GM18508 (cell line): Measurements from ENCODE around the gene LANCL2.
"Not testable (repeated sequence)": the region's sequence is repeated elsewhere in the genome, so short reads cannot be mapped to it uniquely, and the experiment has no call there.

Source experiments
- ATAC-seq: cut with Tn5 transposase; IDR thresholded peaks from one replicate; pipeline ENCODE4 v1.9.1; 2021; ENCODE audit warnings: moderate number of reproducible peaks; ENCODE audit not compliant: insufficient read depth, unreplicated experiment

Gene LANCL2, protein sequence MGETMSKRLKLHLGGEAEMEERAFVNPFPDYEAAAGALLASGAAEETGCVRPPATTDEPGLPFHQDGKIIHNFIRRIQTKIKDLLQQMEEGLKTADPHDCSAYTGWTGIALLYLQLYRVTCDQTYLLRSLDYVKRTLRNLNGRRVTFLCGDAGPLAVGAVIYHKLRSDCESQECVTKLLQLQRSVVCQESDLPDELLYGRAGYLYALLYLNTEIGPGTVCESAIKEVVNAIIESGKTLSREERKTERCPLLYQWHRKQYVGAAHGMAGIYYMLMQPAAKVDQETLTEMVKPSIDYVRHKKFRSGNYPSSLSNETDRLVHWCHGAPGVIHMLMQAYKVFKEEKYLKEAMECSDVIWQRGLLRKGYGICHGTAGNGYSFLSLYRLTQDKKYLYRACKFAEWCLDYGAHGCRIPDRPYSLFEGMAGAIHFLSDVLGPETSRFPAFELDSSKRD

GRCh38 chr7:55365205-55365674, at the start of gene LANCL2:
Gene LANCL2 (plus strand): TSS chr7:55365337. CDS start chr7:55366026, 689 bp downstream.
- ATAC-seq: peak; percentile 23

DNA sequence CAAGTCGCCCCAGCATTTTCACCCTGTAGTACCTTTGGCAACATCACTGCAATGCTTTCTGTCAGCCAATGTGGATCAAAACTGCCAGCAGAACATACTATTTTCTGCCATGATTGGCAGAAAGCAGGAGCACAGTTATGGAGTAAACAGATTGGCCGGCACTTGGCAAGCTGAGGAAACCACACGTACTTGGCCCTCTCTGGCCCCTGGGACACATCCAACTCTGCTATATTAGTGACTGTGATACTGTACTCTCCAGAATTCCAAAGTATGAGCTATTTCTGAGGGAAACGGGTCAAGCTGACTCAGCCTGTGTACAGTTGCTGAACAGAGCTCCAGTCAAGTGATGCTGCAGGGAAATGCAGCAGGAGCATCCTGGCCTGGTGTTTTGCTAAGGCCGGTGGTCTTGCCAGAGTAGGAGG, 39.8 kb upstream of the LANCL2 start:
- no peak for ATAC-seq

DNA sequence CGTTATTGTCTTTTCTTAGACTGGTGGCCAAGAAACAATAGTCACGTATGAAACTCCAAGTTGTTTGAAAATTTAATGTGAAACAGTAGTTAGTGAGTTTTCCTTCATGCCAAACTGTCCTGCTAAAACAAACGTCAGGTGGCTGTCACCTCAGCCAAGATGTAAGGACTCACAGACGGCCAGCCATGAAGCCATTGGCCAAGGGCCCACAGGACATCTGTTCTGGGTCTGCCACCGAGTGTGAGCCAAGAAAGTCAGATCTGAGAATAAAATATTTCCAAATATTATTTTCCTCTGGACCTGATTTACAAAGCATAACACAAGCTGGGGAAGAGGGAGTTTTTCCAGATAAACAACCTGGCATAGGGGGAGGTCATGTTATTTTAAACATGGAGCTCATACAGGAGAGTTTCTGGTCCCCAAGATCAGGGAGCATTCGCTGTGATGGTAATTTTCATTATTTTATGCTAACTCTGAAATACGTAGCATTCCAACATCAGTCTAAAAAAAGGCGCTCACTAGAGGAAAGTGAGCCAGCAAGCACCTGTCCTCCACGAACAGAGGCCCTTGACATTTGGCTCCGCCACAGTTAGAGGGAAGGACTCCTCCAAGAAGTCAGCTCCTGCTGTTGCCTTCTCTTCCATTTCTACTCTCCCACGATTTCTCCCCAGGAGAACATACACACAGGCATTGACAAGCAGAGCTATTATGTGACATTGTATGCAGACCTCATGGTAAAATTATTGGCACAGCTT, 38.9 kb upstream of the LANCL2 start:
- ATAC-seq: no peak

DNA sequence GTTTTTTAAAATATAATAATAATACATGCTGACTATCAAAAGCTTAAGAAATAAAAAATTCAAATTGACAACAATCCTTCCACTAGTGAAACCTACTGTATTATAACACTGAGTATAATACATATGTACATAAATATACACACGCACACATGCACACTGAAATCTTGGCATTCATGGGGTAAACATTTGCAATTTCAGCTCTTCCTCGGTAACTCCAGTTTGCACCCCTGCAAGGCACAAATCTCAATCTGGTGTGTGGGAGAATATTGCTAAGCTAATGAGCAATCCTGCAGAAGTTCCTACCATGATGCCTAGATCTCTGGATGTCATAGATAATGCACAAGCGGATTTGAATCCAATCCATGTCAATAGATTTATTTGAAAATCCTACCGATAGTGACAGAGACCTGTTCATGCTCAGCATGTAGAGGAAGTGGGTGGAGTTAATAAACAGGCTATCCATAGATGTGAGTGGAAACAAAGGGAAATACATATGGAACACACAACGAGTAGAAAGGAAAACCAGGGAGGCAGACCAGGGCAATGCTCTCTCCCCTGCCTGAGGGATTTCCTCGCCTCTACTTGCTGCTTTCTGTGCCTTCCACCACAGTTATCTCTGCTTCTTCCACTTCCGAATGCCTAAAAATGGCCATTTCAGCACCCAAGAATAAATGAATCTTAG, 38.1 kb upstream of the LANCL2 start:
- ATAC-seq: no peak

DNA sequence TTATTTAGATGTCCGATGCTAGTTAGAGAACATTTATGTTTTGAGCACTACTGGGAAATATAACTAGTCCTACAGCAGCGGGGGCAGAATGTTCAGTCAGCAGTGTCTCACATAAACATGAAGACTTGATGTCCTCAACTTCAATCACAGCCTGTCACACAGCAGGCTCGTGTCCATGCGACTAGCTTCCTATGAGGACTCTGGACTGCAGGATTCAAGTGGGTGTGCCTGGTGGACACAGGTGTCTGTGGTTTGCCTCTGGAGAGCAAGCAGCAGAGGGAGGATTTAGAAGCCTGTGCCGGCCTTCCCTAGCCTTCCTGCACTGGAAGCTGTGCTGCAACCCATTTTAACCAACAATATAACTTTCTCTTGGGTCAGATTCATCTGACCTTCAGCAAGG, 30.0 kb upstream of the LANCL2 start:
- no peak for ATAC-seq

GRCh38 chr7:55335786-55336185, 29.4 kb upstream of the LANCL2 start:
- ATAC-seq: no peak

- ATAC-seq: no peak
Observed at GRCh38 chr7:55336540-55336939, 28.6 kb upstream of the LANCL2 start.

DNA sequence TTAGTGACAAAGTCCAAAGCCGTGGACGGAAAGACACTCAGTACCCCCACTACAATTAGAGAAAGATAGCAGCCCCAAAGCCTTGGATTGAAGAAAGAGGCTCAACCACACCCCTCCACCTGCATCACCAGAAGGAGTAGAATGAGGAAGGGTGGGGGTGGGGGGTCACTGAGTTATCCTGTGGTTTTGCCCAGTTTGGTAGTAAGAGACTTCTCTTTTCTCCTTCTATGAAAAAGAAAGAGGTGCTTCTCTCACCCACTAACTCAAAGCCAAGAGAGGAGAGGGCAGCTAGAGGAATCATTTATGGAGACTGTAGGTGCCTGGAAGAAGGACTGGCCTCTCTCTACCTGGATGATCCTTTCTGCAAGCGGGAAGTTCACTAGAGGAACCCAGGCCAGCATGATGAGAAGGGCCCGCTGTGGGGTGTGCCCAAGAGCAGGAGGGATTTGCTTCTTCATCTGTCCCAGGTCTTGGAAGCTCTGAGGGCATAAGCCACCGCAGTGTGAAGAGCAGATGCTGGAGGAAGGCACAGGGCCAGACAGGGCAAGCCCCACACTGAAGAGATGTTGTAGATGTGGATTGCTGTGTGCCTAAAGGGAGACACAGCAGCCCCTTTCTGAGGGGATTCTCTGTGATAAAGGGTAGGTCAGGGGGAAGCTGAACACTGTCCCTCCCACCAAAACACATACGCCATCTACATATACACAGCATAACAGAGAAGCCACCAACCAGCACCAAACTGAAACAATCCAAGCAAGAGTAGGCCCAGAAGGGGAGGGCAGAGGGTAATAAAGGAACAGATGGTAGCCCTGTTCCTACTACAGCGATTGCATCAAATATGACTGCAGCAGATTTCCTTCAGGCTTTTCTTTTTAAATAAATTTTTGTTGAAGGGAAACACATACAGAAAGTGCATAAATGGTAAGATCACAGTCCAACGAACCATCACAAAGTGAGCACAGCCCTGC, 25.8 kb upstream of the LANCL2 start:
- no peak for ATAC-seq

GRCh38 chr7:55342216-55342871, 22.8 kb upstream of the LANCL2 start:
- ATAC-seq: no peak

DNA sequence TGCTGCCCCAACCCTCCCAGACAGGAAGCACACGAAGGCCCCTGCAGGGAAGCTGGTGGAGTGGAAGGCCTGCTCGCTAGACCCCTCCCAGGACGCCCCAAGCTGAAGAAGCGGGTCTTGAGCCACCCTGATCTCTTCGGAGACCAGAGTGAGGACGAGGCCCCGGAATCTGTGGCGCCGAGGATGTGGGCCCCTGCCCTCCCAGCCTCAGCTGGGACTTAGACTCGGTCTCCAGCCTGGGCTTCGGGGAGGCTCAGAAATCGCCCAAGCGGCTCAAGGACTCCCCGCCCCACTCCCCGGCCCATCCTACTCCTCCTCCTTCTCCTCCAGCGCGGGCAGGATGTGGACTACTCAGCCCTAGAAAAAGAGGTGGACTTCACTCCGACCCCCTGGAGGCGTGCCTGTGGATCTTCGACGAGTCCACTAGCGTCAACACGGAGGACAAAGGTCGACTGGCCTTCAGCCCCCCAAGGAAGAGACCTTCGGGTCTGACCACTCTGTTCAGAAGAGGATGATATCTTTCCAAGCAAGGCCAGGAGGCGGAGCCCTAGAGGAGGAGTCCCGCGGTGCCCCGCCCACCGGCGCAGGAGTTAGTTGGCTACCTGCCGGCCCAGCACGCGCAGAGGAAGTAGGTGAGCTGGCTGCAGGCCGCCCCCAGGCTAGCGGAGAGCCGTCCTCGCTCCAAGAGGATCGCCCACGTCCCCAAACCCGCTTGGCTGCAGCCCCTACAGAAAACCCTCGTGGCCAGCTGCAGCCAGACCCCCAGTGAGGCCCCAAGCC, 21.9 kb upstream of the LANCL2 start:
- no peak for ATAC-seq

GRCh38 chr7:55343860-55344606, 21.1 kb upstream of the LANCL2 start:
- ATAC-seq: no peak

GRCh38 chr7:55344840-55345239, 20.3 kb upstream of the LANCL2 start:
- ATAC-seq: no peak

GRCh38 chr7:55345292-55345691, 19.8 kb upstream of the LANCL2 start:
- no peak for ATAC-seq

DNA sequence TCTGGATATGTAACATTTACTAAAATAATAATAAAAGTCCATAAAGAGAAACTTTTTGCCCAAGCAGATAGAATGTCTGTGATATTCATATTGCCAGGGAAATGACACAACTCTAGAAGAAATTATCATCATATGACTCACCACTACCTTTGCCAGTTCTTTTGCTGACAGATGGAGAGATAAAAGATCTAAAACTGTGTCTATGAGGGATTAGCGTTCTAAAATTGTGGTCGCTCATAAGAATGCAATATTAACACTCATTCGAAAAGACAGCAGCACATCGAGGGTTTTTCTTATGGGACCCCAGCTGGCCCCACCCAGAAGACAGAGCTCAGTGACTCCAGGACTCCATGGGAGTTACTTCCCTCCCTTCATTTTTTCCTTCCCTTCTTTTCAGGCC, 16.6 kb upstream of the LANCL2 start:
- ATAC-seq: no peak

- no peak for ATAC-seq
Observed at GRCh38 chr7:55349121-55349520, 16.0 kb upstream of the LANCL2 start.

DNA sequence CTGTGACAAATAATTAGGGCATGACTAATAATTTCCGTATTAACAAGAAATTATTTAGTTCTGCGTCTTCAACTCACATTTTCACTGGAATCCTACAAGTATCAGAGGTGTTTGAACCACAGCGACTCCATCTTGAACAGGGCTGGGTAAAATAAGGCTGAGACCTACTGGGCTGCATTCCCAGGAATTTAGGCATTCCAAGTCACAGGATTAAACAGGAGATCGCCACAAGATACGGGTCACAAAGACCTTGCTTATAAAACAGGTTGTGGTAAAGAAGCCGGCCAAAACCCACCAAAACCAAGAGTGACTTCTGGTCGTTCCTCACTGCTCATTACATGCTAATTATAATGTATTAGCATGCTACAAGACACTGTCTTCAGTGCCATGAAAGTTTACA, 14.9 kb upstream of the LANCL2 start:
- no peak for ATAC-seq

DNA sequence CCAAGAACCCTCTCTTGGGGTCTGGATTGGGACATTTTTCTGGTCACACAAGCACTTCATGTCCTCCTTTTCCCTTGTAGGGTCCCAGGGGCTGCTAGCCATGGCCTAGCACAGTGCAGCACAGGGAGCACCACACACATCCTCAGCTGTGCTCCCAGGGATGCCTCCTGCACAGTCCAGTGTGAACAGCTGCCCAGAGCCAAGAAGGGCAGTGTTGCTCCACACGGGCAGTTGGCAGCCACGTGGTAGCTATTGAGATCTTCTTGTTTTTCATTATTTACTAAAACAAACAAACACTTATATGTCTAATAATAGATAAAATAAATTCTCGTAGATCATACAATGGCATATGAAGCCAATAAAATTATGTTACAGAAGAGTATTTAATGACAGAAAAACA, 13.9 kb upstream of the LANCL2 start:
- no peak for ATAC-seq

GRCh38 chr7:55352947-55353273, 12.2 kb upstream of the LANCL2 start:
- ATAC-seq: not testable (repeated sequence)
